Ureter (tissue), 1 donor: Measurements from ENCODE around the gene SBF1. TPM values are rescaled to one million over a fixed set of nuclear protein-coding genes. Genes with fewer than 3 reads are reported as not detected.
"Not testable (repeated sequence)": the region's sequence is repeated elsewhere in the genome, so short reads cannot be mapped to it uniquely, and the experiment has no call there.

Experiments
- DNase-seq: peaks from one replicate; pipeline ENCODE4 v3.0.0-alpha.2; 2020; ENCODE audit warnings: low spot score
- total RNA-seq: library from RNA; stranded (reverse); gene quantifications from one replicate; pipeline ENCODE4 v1.2.4, GENCODE V29; 2023
- donor health status: DM: yes; HTN: yes; CAD: no.

Gene SBF1
- total RNA-seq, 1 donor from 2014 or later = 79.2 TPM

DNA sequence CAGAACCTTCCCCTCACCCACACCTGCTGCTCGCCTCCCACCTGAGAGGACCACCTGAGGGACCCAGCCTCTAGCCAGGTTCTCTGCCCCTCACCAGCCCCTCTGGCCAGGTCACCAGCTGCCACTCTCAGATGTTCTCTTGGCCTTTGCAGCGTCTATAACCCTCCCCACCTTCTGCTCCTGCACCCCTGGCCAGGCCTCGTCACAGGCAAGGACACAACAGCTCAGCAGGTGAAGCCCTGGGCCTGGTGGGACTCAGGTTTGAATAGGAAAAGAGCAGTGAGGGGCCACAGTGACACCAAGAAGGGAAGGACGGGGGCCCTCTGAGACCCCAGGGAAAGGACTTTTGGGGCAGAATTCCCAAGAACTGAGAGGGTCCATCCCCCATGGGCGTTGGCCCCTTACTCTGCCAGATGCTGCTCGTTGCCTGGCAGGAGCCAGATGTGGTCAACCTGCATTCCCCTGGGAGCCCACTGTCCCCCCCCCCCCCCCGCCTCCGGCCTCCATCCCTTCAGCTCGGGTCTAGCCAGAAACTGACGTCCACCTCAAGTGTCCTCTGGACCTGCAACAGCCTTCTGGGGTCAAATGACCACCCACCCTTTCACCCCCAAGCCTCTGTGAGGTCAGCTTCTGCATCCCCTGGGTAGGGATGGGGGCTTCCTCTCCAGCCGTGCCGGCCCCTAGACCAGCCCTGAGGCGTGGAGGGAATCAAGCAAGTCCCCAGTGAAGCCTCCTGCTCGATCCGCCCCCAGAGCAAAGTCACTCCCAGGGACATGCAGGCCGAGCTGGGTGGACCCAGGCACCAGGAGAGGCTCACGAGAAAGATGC is 28.7 kb downstream of the SBF1 start:
- DNase-seq = no peak

DNA sequence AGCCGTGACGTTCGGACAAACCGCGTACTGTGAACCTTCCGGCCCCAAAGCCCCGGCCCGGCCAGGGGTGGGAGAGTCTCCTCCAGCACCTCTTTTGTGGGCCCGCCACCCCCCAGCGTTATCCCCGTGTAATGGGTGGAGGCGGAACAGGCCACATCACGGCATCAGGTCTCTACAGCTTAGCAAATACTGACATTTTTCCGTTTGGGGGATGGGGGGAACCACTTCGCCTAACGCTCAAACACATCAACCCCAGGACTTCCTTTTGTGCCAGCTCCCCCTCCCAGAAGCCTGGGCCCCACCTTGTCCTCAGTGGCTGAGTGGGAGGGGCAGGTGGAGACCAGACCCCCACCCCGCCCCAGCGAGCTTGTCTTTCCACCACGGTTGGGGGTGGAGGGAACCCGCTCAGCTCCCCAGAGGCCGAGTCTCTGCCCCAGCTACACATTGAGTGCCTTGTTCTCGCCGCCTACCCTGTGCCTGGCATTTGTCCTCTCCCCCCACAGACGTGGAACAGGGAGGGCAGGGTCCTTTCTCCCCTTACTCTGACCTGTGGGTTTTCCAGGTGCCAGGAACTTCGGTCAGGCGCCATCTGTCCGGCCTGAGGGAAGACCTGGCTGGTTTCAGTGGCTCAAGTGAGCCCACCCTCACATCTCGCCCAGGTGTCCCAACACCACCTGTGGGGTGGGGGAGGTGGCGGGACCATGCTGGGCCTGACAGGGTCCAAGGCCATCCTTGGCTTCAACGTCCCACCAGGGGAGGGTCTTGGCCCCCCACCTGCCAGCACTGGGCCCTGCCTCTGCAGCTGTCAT is 29.6 kb downstream of the SBF1 start:
- DNase-seq = no peak

DNA sequence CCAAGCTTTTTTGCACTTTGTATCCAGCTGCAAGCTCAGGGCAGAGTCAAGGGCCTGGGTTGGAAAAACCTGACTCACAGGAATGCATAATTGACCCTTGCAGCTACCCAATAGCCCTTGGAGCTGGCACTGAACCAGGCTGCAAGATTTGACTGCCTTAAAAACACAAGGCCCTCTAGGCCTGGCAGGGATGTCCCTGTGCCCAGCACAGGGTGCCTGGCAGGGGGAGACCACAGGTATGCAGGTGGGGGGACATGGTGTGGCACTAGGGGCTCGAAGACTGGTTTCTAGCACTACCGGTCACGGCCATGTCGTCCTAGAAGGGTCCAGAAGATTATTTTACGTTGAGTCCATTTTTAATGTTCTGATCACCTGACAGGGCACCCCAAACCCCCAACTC is 30.2 kb downstream of the SBF1 start:
- no peak for DNase-seq

DNA sequence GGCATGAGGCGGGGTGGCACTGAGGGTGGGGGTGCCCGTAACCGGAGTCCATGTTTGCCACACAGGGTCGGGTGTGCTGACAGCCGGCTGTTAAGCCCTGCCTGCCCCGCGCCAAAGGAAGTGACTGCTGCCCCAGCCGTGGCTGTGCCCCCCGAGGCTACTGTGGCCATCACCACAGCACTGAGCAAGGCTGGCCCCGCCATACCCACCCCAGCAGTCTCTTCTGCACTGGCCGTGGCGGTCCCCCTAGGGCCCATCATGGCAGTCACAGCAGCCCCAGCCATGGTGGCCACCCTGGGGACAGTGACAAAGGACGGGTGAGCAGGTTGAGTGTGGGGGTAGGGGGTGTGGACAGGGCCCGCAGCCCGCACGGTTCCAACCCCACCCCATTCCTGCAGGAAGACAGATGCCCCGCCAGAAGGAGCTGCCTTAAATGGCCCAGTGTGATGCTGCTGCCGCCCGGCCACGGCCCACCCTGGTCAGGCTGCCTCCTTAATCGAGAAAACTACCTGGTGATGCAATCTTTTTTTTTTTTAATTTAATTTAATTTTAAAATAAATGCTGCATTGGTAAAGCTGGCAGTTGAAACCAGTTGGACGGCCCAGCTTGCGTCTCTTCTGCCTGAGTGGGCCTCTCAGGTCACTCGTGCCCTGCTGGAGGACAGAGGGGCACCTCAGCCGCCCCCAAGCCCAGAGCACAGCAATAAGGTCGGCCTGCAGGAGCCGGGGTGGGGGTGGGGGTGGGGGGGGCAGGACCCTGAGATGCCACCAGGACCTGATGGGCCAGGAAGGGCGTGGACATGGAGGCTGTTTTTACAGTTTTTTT is 30.8 kb downstream of the SBF1 start:
- DNase-seq = no peak

DNA sequence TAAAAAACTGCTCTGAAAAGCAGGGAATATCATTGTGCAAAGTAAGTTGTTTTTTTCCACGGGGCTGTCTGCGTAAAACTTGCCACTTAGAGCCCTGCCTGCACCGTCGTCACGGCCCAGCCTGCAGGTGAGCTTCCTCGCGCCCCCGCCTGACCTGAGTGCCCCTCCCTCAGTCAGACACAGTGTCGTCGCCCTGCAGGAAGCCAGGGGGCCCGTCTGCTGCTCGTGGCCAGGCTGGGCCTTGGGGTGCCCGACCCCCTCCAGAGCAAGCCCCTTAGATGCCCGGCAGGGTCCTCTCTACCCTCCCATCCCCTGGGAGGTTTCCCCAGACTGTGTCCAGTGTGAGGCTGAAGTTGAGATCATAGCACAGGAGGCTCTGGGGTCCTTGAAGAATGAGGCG is 31.6 kb downstream of the SBF1 start:
- no peak for DNase-seq

DNA sequence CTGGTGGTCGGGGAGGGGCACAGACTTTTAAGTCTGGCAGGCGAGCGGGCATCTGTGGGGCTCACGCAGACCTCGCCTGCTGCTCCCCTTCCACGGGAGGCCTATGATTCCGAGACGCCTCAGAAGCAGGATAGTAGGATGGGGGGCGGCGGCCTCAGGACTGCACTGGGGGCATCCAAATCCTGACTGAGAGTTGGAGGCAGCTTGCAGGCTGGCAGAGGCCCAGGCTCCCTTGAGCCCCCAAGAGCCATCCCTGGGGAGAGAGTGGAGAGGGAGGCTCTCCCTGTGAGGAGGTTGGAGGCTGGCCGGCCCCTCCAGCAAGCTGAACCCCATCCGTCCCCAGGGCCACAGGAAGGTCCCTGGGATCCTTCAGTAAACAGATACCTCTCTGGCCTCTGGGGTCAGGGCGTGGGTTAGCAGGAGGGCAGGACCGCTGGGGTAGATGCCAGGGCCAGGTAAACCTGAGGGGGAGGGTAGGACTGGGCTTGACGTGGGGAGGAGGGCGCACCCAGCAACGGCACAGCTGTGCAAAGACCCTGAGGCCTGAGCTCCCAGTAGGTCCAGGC is 33.3 kb downstream of the SBF1 start:
- DNase-seq = no peak

DNA sequence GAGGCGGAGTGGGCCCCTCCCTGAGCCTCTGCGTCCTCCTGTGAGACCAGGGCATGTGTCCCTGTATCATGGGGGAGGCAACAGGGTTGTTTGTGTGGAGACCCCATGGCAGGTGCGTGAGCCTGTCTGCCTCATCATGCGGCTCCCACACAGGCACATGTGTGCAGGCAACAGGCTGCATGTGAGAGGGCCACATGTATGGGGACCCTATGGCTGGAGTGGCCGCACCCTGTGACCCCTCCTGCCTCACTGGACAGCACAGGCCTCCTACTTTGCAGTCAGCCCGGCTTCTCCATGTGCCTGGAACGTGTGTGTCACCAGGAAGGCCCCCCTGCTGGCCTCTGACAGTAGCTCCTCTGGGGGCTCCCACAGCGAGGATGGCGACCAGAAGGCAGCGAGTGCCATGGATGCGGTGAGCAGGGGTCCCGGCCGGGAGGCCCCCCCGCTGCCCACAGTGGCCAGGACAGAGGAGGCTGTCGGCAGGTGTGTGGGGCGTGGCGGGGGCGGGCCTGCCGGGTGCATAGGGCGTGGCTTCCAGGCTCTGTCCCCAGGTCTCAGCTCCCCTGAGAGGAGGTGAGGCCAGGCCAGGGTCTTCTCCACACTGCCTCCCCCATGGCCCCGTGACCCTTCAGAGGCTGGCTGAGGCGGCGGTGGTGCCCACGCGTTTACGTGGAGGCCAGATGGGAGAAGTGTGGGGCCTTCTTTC is 34.1 kb downstream of the SBF1 start:
- no peak for DNase-seq

DNA sequence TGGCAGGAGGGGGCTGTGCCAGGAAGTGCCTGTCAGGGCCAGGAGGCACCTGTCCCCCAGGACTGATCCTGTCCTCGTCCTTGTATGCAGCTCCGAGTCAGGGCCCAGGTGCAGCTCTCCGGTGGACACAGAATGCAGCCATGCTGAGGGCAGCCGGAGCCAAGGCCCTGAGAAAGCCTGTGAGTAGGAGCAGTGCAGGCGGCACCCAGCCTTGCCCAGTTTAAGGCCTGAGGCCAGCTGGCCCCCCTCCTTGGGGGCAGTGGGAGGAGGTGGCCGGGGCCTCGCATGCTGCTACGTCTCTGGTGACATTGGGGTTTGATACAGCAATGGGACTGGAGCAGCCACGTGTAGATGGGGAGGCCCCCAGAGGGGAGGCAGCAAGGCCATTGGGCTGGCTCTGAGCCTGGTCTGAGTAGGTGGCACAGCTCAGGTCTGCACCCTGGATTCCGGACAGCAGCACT is 34.9 kb downstream of the SBF1 start:
- no peak for DNase-seq

DNA sequence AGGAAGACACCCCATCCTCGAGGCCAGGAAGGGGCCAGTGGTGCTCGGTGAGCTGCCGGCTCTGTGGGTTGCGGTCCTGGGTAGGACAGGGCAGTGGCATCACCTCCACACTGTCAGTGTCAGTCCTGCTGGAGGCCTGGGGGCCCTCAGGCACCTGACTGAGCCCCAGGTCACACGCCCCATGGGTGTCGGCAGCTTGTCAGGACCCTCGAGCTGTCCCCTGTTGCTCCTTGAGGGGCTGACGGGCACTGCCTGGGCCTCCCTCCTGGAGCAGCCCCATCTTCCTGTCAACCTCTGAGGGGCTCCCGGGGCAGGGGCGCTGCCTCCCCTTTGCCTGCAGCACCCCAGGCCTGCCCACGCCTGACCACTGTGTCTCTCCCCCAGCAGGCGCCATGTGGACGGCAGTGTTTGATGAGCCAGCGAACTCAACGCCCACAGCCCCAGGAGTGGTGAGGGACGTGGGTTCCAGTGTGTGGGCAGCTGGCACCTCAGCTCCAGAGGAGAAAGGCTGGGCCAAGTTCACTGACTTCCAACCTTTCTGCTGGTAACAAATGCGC is 35.4 kb downstream of the SBF1 start:
- DNase-seq = no peak

DNA sequence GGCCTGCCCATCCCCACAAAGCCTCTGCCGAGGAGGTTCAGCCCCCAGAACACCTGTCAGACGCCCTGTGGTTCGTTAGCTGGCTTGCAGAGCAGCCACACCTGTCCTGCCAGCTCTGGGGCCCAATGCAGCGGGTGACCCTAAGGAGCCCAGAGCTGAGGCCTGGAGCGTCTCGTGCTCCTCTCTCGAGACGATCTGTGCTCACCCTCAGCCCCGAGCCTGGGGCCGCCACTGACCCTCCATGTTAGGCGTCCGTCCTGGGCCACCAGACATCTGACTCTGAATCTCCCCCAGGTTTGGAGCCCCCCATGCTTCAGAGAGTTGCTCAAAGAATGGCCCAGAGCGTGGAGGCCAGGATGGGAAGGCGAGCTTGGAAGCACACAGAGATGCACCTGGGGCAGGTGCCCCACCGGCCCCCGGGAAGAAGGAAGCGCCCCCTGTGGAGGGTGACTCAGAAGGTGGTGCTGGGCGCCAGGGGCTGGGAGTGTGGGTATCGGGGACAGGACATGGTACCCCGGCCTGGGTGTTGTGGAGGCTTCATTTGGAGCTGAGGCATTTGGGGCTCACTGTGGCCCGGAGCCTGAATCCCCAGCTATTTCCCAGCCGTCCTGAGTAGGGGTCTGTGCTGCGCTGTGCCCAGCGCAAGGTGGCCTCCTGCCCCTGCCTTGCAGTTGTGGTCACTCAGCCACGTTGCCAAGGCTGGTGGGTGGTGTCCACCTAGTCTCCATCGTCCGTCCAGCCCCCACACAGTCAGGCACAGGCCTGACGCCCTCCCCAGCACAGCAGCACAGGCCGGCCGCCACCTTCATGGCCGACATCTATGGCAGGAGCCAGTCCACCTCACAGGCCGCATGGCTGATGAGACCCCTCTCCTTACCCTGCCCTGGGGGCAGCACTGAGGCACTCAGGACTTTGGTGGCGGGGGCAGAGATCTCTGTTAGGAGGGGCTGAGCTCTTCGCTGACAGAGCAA is 36.2 kb downstream of the SBF1 start:
- no peak for DNase-seq

DNA sequence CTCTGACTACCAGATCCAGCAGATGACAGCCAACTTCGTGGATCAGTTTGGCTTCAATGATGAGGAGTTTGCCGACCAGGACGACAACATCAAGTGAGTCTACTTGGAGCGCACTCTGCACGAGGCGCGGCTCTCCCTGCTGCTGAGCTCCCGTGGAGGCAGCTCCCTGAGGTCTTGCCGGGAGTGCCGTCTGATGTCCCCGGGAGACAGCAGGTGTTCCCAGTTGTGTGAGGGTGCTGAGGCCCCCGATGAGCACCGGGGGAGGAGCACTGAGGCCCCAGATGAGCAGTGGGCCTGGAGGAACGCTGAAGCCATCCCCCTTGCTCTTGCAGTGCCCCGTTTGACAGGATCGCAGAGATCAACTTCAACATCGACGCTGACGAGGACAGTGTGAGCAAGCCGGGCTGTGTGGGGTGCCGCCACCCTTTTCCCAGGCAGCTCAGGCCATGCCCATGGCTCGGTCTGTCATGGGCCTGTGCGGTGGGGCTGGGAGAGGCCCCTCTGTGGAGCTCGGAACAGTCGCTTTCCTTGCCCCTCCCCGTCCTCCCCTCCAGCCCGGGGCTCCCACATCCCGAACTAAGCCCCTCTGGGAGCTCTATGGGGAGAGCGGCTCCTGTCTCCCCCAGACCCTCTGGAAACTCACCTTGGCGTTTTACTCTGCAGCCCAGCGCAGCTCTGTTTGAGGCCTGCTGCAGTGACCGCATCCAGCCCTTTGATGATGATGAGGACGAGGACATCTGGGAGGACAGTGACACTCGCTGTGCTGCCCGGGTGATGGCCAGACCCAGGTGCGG is 37.1 kb downstream of the SBF1 start:
- no peak for DNase-seq

DNA sequence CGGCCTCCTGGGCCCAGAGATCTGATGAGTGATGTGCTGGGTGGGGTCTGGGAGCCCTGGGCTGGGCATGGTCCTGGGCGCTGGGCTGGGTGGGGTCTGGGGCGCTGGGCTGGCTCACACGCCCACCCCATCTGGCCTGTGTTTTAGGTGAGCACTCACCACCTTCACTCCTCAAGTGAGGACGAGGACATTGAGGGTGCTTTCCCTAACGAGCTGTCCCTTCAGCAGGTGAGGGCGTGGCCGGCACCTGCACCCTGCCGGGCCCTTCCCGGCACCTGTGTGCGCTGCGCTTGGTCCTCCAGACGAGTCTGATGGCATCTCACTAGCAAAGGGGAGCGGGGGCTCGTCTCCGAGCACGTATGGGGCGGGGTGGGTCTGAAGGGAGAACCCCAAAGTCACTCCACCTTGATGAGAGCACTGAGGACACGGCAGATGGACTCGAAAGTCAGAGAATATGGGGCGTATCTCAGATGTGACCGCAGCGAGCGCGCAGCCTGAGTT is 37.9 kb downstream of the SBF1 start:
- no peak for DNase-seq

DNA sequence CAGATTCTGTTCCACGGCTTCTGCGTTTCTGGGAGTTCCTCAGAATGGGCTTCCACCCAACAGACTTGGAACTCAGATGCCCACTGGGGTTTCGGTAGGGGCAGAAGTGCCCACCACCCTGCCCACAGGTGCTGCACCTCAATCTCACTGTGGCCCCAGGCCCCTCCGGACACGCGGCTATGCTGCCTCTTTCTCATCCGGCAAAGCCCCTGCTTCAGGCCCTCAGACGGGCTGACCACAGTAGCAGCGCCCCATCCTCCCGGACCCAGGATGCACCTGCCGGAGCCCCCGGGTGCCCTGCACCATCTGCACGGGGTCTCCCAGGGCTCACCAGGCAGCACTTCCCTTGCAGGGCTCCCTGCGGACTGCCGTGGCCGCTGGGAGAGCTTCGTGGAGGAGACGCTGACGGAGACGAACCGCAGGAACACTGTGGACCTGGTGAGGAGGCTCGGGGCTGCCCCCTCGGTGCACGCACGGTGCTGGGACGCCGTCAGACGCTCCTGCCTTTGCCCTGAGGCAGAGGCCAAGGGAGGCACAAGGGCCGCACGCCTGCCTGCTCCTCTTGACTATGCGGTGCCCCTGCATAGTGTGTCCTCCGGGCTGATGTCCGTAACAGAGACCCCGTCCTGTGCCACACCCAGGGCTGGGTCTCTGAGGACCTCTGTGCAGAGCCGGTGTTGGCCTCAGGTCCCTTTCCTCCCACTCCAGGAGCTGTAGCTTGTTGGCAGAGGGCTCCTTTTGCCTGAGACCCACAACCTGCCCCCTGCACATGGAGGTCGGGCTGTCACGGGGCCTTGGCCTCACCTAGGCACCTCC is 38.6 kb downstream of the SBF1 start:
- DNase-seq = no peak

DNA sequence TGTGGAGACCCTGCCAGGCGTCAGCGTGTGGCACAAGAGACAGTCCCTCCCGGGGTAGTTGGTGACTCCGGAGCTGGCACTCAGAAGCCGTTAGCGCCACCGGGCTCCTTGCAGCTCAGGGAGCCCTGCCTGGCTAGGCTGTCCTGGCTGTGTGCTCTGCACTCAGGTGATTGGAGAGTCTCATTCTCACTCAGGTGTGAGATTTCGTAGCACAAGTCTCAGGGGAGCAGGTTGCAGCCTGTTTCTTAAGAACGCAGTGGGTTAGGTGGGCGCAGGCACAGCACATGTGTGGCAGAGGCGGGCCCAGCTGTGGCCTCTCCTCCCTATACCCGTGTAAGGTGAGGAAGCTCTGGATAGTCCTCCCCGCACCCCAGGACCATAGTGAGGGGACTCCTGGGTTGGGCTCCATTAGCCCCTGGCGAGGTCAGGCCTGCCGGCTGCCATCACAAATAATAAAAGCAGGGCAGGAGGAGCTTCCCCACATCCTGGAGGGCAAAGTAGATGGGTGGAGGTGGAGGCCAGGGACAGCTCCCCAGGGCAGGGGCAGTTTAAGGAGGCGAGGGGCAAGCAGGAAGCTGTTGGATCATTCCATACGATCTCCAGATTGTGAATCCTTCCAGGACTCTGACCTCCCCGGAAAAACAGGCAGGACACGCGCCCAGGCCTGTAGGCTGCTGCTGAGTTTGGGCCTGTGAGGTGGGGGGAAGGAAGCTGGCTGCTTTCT is 39.4 kb downstream of the SBF1 start:
- DNase-seq = no peak

DNA sequence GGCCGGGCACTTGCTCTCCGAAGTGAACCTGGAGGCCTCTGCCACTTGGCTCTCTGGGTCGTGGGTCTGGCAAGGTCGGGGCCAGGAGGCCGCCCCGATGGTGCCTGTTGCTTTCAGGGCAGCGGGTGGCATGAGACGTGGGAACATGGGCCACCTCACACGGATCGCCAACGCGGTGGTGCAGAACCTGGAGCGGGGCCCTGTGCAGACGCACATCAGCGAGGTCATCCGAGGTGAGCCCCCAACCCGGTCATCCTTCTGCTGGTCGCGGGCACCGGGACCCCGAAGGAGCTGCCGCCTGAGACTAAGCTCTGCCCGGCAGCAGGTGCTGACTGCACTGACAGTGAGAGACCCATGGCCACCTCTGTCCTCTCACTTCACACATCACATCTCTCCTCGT is 40.0 kb downstream of the SBF1 start:
- no peak for DNase-seq

DNA sequence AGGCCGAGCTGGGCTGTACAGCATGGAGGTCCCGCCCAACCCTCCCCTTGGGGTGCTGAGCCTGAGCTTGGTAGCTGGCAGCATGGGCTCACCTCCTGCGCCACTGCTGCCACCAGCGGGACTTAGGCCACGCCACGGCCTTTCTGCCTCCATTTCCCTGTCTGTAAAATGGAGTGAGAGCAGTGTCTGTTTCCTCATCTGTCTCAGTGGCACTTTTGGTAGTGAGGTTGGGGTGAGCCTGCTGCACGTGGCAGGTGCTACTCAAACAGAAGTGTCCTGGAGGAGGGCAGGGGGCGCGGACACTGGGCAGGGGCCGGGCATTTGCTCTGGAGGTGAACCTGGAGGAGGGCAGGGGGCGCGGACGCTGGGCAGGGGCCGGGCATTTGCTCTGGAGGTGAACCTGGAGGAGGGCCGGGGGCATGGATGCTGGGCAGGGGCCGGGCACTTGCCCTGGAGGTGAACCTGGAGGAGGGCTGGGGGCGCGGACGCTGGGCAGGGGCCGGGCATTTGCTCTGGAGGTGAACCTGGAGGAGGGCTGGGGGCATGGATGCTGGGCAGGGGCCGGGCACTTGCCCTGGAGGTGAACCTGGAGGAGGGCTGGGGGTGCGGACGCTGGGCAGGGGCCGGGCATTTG is 41.8 kb downstream of the SBF1 start:
- DNase-seq = not testable (repeated sequence)
